GM19099 (cell line): ENCODE data around the gene CITED4.

Experiments used
- POLR2A ChIP-seq: IDR thresholded peaks from 3 replicates; pipeline ENCODE4 v1.6.1; 2011; ENCODE audit warnings: low read depth; ENCODE audit not compliant: insufficient read length; ENCODE audit errors: extremely low read depth

CITED4 gene, protein sequence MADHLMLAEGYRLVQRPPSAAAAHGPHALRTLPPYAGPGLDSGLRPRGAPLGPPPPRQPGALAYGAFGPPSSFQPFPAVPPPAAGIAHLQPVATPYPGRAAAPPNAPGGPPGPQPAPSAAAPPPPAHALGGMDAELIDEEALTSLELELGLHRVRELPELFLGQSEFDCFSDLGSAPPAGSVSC

DNA sequence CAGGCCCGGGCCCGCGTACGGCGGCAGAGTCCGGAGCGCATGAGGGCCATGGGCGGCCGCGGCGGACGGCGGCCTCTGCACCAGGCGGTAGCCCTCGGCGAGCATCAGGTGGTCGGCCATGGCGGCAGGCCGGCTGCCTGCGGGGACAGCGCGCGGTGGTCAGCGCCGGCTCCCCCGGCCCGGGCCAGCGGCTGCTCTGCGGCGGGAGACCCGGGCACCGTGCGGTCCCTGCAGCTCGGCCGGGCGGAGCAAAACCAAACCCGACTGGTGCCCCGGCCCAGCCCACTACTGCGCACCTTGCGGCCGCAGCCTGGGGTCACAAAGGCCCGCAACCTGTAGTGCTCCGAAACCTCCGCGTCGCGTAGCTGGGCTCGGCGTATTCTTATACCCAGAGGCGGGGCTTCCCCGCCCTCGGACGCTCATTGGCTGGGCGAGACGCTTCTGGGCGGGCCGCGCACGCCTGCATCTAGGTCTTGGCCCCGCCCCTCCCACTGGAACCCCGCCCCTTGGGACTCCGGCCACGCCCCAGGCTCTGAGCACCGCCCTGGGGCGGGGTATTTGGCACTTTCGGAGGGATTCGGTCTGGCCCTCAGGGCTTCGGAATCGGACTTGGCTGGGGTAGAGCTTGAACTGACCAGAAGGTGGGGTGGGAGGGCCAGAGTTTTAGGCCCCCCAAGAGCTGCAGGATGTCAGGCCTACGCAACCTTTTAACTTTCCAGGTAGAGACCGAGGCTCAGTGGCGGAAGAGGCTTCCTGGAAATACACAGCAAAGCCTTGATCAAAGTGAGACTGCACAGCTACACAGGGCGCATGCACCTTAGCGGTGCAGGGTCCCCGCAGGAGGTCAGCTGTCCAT lies at the start of gene CITED4:
CITED4 (minus strand) TSS at position 356 of the 856 bp plus-strand sequence; CDS start at position 120, 236 bp downstream.
- peak; percentile 32 for TF ChIP-seq POLR2A

DNA sequence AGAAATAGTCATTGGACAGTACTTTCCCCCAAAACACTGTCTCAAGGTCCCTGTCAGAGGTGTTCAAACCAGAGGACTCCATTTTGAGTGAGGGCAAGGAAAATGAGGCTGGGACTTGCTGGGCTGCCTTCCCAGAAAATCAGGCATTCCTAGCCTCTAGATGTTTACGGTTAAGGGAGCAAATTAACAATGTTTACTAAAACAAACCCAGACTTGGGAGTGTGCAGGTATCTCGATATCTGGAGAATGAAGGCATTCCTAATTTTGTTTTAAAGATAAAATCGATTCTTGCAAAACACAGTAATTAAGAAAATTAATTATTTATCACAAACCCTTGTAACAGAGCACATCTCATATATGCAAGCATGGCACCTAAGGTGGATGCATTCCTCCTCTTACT lies 48.9 kb upstream of the CITED4 start:
- no peak for TF ChIP-seq POLR2A

DNA sequence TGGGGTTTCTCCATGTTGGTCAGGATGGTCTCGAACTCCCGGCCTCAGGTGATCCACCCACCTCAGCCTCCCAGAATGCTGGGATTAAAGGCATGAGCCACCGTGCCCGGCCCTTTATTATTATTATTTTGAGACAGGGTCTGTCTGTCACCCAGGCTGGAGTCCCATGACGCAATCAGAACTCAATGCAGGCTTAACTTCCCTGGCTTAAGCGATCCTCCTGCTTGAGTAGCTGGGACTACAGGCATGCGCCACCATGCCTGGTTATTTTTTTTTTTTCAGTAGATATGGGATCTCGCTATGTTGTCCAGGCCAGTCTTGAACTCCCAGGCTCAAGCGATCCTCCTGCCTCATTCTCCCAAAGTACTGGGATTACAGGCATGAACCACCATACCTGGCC lies 47.1 kb upstream of the CITED4 start:
- no peak for TF ChIP-seq POLR2A

DNA sequence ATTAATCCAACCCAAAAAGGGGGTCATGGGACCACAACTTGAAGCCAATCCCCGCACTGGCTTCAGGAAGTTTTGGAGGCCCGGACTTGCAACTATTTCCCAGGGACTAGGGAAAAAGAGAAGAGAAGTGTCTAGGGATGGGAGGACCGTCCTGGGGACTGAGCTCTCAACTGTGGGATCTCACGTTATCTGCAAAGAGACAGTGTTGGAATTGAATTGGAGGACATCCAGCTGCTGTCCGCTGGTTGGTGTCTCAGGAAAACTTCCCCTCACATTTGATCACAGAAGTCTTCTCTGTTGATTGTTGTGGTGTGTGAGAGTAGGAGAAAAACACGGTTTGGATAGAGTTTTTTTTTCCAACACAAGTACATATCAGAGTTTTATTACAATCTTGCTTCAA lies 46.2 kb upstream of the CITED4 start:
- TF ChIP-seq POLR2A, result no peak

DNA sequence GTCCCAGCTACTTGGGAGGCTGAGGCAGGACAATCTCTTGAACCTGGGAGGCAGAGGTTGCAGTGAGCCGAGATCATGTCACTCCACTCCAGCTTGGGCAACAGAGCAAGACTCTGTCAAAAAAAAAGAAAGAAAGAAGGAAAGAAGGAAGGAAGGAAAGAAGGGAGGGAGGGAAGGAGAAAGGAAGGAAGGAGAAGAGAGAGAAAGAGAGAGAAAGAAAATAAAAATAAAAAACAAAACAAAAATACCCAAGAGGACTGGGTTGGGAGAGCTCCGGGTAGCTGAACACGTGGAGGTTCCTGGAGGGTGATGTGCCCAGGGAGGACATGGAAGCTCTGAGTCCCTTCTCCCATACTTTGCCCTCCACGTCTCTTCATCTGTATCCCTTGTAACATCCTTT lies 45.7 kb upstream of the CITED4 start:
- TF ChIP-seq POLR2A, result no peak

DNA sequence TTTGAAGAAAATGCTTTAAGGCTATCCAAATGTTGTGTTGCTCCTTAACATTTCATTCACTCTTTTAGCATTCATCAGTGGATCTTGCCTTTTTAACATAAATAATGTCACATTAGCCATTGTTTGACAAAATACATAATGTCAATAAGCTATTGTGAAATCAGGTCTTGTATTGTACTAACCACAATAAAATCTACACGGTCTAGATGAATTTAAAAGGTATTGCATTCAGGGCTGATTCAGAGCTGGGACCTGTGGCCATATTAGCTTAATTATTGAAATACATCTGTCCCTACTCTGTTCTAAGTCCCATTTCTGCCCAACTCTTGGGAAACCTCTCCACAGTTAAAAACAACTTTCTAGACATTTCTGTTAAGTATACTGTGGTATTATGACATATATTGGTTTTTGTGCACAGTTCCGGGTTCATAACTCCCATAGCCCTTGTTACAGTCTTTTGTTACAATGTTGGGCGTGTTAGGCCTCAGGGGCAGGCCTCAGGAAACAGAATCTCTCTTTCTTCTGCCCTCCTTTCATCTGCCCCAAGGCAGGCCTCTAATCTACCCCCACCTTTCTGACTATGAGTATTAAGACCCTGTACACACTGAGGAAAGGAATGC lies 44.7 kb upstream of the CITED4 start:
- TF ChIP-seq POLR2A, result no peak

DNA sequence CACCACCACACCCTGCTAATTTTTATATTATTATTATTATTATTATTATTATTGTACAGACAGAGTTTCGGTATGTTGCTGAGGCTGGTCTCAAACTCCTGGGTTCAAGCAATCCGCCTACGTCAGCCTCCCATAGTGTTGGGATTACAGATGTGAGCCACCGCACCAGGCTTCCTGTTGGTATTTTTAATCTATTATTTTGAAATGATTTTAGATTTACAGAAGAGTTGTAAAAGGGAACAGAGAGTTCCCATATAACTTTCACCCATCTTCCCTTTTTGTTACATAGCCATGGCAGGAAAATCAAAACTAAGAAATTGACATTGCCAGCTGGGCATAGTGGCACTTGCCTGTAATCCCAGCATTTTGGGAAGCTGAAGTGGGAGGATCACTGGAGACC lies 42.9 kb upstream of the CITED4 start:
- TF ChIP-seq POLR2A, result no peak

DNA sequence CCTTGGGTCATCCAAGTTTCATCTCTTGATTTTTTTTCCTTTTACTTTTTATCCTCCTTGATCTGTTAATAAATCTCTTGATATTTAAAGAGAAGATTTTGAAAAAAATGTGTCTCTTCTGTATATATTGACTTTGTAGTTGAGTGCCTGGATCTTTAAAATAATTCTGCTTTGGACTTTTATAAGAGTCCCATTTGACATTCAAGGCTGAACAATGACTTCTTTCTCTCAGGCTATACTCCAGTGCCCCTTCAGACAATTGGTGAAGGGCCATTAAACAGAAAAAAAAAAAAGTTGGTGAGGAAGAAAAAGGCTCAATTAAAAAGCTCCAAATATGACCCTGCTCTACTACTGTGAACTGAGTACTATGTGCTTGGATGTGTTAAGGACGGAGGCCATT lies 40.9 kb upstream of the CITED4 start:
- no peak for TF ChIP-seq POLR2A

DNA sequence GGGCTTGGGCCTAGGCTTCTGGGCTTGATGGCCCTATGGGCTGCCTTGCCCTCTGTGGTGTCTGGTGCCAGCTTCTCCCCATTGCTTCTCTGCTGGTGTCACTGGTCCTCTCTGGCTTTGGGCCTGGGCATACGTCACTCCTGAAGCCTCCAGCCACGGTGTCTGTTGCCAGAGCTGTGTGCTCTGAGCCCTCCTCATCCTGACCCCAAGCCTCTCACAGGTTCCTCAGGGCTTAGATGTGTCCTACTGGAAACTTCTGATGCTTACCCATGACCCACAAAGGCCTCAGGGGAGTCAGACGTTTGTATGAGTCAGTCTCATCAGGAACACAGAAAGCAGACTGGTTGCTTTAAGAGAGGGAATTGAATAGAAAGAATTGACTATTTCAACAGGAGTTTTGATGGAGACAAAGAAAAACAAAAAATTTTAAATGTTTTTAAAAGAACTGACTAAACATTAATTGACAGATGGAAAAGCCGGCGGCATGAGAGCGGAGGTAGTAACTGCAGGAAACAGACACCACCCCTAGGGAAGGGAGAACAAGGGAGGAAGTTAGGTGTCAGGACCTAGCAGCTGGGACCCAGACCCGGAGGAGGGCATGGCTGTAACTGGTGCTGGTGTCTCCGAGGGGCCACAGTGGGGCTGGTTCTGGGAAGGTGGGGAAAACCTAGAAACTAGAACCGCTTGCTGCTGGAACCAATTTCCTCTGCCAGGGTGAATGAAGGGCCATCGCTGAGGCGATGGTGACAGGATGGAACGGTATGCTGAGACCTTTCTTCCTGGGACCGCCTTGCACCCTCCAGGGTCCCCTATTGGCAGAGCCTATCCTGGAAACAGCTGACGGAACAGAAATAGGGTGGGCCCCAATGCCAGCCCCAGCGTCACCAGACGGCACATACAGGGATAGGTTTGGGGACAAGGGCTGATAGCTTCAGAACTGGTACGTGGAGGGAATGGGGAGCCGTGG lies 40.0 kb upstream of the CITED4 start:
- no peak for TF ChIP-seq POLR2A

DNA sequence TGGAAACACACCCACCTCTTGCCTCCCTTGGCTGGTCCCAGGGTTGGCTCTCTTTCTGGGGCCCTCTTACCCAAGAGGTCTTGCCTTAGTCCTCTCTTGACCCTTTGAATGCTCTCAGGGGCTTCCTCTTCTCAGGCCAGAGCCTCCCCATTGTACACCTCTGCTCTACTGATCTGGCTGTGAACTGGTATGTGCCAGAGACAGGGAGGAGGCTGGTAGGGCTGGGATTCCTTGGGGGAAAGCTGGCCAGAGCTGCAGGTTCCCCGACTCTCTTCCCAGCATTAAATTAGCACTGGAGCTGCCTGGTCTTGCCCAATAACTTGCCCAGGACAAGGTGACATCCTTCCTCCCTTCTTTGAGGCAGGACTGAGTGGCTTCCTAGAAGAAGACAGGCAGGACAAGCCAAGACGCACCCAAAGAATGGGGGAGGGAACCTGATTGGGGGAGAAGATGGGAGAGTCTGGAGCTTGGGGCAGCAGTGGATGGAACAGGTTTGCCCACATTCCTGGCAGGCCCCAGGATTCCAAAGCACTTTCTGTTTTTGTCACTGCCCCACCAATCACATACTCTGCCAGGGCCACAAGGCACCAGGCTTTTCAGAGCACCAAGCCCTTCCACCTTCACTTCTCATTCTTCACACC lies 37.2 kb upstream of the CITED4 start:
- TF ChIP-seq POLR2A, result no peak

DNA sequence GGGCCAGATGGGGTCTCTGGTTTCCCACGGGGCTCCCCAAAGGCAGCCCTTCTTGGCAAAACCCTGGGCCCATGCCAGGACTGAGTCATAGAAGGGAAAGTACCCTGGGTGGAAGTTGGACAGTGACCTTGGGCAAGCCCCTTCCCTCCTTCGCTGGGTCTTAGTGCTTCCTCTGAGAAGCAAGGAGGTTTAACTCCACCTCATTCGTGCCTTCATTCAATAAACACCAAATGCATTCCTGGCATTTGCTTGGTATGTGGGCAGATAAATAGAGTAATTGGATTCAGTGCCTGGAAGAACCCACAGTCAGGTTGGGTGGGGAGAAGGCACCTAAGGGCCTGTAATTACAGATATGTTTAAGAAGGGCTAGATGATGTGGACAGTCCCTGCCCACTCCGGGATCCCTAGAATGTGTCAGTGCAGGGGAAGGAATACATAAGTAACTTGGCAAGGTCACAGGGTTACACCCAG lies 36.3 kb upstream of the CITED4 start:
- no peak for TF ChIP-seq POLR2A

DNA sequence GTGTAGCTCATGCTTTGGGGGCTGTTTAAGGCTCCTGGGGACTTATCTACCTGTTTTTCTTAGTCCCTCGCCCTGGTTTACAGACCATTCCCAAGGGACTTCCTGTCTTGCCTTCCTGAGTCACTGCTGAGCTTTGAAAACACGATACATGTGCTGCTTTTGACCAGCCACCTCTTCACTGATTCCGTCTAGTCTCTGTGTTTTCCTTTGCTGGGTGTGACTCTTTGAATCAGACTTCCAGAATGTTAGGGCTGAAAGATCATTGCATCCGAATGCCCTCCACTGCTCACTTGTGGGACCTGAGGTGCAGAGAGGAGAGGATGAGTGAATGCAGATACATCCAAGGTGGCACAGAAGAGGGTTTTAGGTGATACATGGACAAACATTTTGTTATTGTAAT lies 35.4 kb upstream of the CITED4 start:
- TF ChIP-seq POLR2A, result no peak

DNA sequence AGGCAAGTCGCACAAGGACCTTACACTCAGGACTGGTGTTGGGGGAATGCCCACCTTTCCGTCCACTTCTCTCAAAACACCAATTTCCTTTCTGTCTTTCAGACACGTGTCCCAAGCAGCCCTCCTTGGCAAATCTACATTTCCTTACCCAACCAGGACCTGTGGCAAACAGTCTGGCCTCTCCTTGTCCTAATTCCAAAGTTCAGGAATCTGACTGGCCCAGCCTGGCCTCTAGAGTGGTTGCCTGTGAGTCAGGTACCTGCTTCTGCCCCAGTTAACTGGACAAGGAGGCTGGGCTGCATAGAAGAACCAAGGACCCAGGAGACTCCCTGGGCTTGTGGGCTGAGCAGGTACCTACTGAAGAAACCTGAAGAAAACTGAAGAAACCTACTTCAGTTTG lies 34.3 kb upstream of the CITED4 start:
- TF ChIP-seq POLR2A, result no peak

DNA sequence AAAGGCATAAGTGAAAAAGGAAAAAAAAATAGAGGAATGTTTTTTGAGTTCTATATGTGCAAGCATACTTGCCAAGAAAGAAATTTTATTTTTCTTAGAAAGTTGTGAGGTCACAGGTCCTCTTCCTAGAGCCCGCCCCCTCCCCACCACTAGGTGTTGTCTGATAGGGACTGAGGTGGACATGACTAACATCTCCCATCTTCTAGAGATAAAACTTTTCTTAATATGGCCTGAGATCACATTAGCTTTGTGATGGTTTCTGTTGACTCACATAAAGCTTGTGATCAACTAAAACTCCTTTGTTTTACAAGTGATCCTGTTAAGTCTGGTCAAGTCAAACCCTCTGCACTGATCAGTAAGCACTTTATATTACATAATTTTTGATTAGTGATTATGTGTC lies 33.4 kb upstream of the CITED4 start:
- no peak for TF ChIP-seq POLR2A

DNA sequence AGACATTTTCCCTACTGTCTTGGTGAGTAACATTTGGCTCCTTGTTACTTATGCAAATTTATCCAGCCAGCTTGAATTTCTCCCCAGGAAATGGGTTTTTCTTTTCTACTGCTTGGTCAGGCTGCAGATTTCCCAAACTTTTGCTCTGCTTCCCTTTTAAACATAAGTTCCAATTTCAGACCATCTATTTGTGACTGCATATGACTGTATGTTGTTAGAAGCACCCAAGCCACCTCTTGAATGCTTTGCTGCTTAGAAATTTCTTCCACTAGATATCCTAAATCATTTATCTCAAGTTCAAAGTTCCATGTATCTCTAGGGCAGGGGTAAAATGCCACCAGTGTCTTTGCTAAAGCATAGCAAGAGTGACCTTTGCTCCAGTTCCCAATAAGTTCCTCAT lies 32.3 kb upstream of the CITED4 start:
- TF ChIP-seq POLR2A, result no peak

DNA sequence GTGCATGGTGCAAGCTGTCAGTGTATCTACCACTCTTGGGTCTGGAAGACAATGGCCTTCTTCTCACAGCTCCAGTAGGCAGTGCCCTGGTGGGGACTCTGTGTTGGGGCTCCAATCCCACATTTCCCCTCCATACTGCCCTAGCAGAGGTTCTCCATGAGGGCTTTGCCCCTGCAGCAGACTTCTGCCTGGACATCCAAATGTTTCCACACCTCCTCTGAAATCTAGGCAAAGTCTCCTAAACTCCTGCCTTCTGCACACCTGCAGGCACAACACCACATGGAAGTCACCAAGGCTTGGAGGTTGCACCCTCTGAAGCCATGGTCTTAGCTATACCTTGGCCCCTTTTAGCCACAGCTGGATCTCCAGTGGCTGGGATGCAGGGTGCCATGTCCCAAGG lies 31.8 kb upstream of the CITED4 start:
- no peak for TF ChIP-seq POLR2A
